ENCODE data around the gene CAST.
A peak's percentile ranks its signal among the peaks of the same experiment; 100 is the strongest.

Gene CAST

DNA sequence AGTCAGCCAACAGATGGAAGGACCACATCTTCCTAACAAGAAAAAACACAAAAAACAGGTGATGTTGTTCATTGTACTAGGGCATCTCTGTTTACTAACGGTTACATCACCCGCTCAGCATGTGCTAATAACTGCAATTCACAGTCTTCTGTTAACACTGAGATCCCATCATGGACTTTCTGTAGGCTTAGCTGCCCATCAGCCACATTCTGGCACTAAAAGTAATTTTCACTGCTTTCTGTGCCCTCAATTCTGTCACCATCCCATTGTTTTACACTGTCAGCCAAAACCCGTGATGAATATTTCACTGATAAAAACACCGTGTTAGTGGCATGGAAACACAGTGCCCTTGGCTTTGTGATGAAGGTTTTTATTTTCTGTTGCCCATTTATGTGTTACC lies 64.6 kb downstream of the CAST start:
- TF ChIP-seq, protein P1, sequence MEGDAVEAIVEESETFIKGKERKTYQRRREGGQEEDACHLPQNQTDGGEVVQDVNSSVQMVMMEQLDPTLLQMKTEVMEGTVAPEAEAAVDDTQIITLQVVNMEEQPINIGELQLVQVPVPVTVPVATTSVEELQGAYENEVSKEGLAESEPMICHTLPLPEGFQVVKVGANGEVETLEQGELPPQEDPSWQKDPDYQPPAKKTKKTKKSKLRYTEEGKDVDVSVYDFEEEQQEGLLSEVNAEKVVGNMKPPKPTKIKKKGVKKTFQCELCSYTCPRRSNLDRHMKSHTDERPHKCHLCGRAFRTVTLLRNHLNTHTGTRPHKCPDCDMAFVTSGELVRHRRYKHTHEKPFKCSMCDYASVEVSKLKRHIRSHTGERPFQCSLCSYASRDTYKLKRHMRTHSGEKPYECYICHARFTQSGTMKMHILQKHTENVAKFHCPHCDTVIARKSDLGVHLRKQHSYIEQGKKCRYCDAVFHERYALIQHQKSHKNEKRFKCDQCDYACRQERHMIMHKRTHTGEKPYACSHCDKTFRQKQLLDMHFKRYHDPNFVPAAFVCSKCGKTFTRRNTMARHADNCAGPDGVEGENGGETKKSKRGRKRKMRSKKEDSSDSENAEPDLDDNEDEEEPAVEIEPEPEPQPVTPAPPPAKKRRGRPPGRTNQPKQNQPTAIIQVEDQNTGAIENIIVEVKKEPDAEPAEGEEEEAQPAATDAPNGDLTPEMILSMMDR (IDR thresholded peaks at IDR 0.05; ENCODE audit: insufficient read depth, low read depth, low read length, missing control alignments), result no peak
- no peak for DNase-seq (ENCODE audit: low read depth)
- no peak overlapping the region for H3K4me3 ChIP-seq (ENCODE audit: low read length)

DNA sequence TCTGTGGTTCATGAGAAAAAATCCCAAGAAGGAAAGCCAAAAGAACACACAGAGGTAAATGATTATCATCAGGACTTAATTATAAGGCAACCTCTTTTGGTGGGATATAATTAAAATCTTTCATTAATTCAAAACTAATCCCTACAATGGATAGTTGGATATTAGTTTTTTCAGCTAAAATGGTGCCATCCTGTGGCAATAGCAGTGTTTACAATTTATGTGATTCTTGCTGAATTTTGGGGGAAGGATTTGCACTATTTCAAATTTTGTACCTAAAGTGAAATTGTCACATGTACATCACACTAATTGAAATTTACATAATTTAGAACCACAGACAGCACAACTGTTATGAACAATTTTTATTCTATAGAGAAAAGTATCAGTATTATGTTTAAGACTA lies 67.0 kb downstream of the CAST start:
- DNase-seq (ENCODE audit: low read depth), result no peak
- TF ChIP-seq, protein P1 (IDR thresholded peaks at IDR 0.05; ENCODE audit: insufficient read depth, low read depth, low read length, missing control alignments), result peak; percentile 29

DNA sequence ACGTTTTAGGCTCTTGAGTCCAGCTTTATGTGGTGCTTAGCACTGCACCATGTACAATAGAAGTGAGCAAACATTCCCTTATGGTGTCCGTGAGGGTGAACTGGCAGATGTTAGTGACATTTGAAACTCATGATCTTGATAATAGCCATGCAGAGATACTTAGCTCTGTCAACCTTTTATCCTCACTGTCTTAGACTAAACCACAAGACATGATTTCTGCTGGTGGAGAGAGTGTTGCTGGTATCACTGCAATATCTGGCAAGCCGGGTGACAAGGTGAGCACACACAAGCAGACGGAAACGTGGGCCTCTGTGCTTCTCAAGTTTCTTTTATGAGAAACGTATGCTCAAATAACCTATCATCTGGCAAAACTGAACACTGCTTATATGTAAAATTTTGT lies 68.4 kb downstream of the CAST start:
- TF ChIP-seq, protein P1 (IDR thresholded peaks at IDR 0.05; ENCODE audit: insufficient read depth, low read depth, low read length, missing control alignments), result no peak

More for the DNA sequence above, 67.0 kb downstream of the CAST start:
- no peak overlapping the region for H3K4me3 ChIP-seq (ENCODE audit: low read length)

DNA sequence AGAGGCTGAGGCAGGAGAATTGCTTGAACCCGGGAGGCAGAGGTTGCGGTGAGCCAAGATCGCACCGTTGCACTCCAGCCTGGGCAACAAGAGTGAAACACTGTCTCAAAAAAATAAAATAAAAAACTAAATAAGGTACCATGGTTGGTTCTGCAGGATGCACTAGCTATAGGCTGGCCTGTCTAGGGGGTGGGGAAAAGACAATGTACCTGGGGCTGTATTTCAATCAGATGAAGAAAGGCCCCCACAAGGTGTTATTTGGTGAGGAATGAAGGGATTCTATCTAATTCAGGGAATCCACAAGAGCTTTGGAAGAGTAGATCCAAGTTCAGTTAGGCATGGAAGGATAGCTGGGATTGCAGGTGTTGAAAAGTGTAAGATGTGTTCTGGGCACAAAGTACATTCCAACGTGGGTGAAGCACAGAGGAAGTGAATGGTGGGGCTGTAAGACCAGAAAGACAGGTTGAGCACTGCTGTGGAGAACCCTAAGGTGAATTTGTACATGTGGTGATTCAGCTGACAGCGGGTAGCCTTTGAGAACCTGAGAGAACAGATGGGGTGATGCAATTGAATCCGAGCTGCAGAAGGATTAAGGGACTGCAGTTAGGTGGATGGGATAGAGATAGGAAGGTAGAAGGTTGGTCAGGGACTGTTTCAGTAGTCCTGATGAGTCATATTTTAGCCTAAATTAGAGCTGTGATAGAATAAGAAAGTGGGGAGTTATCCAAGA lies 71.8 kb downstream of the CAST start:
- peak; percentile 100 for DNase-seq (ENCODE audit: low read depth)
- TF ChIP-seq, protein P1 (IDR thresholded peaks at IDR 0.05; ENCODE audit: insufficient read depth, low read depth, low read length, missing control alignments), result no peak
- H3K4me3 ChIP-seq (ENCODE audit: low read length), result no peak overlapping the region

More for the DNA sequence above, 68.4 kb downstream of the CAST start:
- H3K4me3 ChIP-seq (ENCODE audit: low read length), result no peak overlapping the region
- DNase-seq (ENCODE audit: low read depth), result no peak

DNA sequence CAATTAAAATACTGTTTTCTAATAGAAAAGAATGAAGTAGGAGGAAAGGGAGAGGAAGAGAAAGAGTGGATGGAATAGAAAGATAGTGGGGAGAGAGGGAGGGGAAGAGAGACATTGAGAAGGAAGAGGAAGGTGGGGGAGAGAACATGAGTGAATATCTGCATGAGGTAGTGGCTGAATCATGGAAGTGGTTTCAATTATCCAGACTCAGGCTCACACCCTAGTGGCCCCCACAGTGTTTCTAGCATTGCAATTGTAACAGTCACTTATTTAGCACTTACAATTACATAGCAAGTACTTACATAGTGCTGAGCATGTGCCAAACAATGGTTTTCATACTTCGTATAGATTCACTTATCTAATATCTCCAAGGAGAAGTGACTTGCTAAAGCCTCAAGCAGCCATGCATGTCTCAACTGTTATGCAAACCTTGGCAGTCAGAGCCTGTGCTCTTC lies 72.7 kb downstream of the CAST start:
- TF ChIP-seq, protein P1 (IDR thresholded peaks at IDR 0.05; ENCODE audit: insufficient read depth, low read depth, low read length, missing control alignments), result no peak
- DNase-seq (ENCODE audit: low read depth), result peak; percentile 87
- H3K4me3 ChIP-seq (ENCODE audit: low read length), result no peak overlapping the region

DNA sequence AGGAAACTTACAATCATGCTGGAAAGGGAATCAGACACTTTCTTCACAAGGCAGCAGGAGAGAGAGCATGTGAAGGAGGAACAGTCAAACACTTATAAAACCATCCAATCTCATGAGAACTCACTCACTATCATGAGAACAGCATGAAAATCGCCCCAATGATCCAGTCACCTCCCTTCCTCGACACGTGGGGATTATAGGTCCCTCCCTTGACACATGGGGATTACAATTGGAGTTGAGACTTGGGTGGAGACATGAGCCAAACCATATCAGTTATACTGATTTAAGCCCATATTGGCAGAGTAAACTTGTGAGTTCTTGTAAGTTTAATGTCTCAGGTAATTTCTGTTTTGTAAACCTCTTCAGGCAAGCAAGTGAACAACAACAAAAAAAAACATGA lies 74.8 kb downstream of the CAST start:
- TF ChIP-seq, protein P1 (IDR thresholded peaks at IDR 0.05; ENCODE audit: insufficient read depth, low read depth, low read length, missing control alignments), result no peak
- DNase-seq (ENCODE audit: low read depth), result no peak

DNA sequence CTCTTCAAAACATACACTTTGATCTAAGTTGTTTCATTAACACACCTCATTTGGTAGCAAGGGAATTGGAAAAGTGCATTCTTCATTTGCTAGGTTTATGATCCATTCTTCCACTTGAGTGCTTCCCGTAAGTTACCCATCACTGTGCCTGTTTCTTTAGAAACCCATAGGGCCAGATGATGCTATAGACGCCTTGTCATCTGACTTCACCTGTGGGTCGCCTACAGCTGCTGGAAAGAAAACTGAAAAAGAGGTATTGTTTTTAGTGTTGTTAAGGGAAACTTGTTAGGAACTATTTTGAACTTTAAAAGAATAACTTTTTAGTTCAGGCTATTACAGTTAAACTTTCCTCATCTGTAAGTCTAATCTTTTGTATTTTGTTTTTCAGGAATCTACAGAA lies 78.9 kb downstream of the CAST start:
- no peak for DNase-seq (ENCODE audit: low read depth)
- TF ChIP-seq, protein P1 (IDR thresholded peaks at IDR 0.05; ENCODE audit: insufficient read depth, low read depth, low read length, missing control alignments), result no peak
- H3K4me3 ChIP-seq (ENCODE audit: low read length), result no peak overlapping the region

More for the DNA sequence above, 74.8 kb downstream of the CAST start:
- H3K4me3 ChIP-seq (ENCODE audit: low read length), result no peak overlapping the region
